GM10248 (cell line): ENCODE results near the gene KCND2.

ENCODE experiments used
- CTCF ChIA-PET: fragments of 300-600 bp; sonication (Branson Sonifier 250); formaldehyde crosslinking; extraction: SDS; loops from one replicate; lab custom pipeline; 2021; ENCODE audit warnings: antibody characterized with exemption; lab: Yijun Ruan, JAX
- POLR2A ChIA-PET: fragments of 350-650 bp; sonication (Branson Sonifier 250); formaldehyde crosslinking; extraction: SDS; loops from one replicate; lab custom pipeline; 2020; ENCODE audit warnings: antibody characterized with exemption; lab: Yijun Ruan, JAX
- DNase-seq: peaks from one replicate; pipeline ENCODE4 v3.0.0; 2012; ENCODE audit errors: extremely low spot score
- TF ChIP-seq, protein P1 (sequence below): IDR thresholded peaks from 2 replicates; pipeline ENCODE4 v1.5.1; 2012; ENCODE audit warnings: mild to moderate bottlenecking, low read depth; ENCODE audit errors: extremely low read depth, missing control alignments, control extremely low read depth

Gene KCND2

GRCh38 chr7:120783273-120783672 is 510.3 kb downstream of the KCND2 start:
- POLR2A ChIA-PET, result no interaction called here
- DNase-seq, result no peak
- CTCF ChIA-PET, result interaction anchor here (1.2 to 11.8 kb wide), 3 partner anchors 9 to 22 kb away, joined by 3 to 155 read pairs (median 22); no protein-coding TSS in a partner anchor

GRCh38 chr7:120783721-120784120 is 510.7 kb downstream of the KCND2 start:
- TF ChIP-seq, protein P1, sequence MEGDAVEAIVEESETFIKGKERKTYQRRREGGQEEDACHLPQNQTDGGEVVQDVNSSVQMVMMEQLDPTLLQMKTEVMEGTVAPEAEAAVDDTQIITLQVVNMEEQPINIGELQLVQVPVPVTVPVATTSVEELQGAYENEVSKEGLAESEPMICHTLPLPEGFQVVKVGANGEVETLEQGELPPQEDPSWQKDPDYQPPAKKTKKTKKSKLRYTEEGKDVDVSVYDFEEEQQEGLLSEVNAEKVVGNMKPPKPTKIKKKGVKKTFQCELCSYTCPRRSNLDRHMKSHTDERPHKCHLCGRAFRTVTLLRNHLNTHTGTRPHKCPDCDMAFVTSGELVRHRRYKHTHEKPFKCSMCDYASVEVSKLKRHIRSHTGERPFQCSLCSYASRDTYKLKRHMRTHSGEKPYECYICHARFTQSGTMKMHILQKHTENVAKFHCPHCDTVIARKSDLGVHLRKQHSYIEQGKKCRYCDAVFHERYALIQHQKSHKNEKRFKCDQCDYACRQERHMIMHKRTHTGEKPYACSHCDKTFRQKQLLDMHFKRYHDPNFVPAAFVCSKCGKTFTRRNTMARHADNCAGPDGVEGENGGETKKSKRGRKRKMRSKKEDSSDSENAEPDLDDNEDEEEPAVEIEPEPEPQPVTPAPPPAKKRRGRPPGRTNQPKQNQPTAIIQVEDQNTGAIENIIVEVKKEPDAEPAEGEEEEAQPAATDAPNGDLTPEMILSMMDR, result no peak
- ChIA-PET CTCF (interaction anchor here (1.2 to 11.8 kb wide), 3 partner anchors 9 to 22 kb away, joined by 3 to 155 read pairs (median 22); no protein-coding TSS in a partner anchor), POLR2A (no interaction called here)
- DNase-seq, result no peak

More at GRCh38 chr7:120783273-120783672, 510.3 kb downstream of the KCND2 start:
- TF ChIP-seq, protein P1, result no peak

- ChIA-PET CTCF (interaction anchor here (0.7 to 11.8 kb wide), 3 partner anchors 10 to 20 kb away, joined by 3 to 155 read pairs (median 3); no protein-coding TSS in a partner anchor), POLR2A (no interaction called here)
- no peak for DNase-seq
- TF ChIP-seq, protein P1, result no peak
Observed at GRCh38 chr7:120785095-120785494, 512.1 kb downstream of the KCND2 start.

DNA sequence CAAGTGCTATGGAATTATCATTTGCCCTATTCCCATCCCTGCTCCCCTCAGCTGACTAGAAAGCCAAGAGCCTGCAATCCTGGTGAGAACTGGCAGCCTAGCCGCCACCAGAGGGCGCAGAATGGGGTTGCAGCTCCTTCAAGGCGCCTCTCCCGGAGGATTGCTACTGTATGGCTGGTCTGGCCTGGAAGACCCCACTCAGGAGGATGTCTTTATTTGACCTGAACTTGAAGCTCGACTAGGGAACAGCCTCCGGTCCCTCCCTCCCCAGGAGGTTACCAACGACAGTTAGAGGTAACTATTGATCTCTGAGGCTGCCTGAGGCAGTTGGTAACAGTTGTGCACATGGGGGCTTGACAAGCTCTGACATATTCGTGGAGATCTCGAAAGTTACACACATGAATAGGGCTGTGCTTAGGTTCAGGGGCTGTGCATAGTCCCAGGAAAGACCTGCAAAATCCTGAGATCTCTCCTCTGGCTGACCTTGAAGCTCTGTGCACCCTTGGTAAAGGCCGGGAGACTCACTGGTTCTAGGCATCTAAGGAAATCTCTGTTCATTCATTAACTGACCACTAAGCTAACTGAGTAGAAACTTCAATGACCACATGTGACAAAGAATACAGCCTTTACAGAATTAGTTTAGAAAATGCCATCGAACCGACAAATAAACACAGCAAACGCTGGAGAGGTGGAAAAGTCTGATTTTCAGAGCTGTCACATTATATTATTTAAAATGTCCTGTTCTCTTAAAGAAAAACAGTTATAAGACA is 519.3 kb downstream of the KCND2 start:
- TF ChIP-seq, protein P1, result peak; percentile 97
- CTCF ChIA-PET, result interaction anchor here (0.7 to 11.8 kb wide), 64 partner anchors 9 to 856 kb away, joined by 3 to 155 read pairs (median 4); partner anchors contain the start of genes CPED1 and TSPAN12
- POLR2A ChIA-PET, result no interaction called here
- peak; percentile 59 for DNase-seq

- DNase-seq, result no peak
- TF ChIP-seq, protein P1, result no peak
- ChIA-PET CTCF (interaction anchor here (0.7 to 11.8 kb wide), 55 partner anchors 10 to 315 kb away, joined by 3 to 155 read pairs (median 5); partner anchors contain the start of genes CPED1 and TSPAN12), POLR2A (no interaction called here)
Observed at GRCh38 chr7:120792861-120793130, 519.8 kb downstream of the KCND2 start.

GRCh38 chr7:120793213-120793936 is 520.4 kb downstream of the KCND2 start:
- TF ChIP-seq, protein P1, result no peak
- no peak for DNase-seq
- CTCF ChIA-PET, result interaction anchor here (0.9 to 11.8 kb wide), 21 partner anchors 10 to 307 kb away, joined by 3 to 155 read pairs (median 6); partner anchors contain the start of gene TSPAN12
- POLR2A ChIA-PET, result no interaction called here
